Gastrocnemius medialis (tissue), 4 donors: ENCODE results near the gene ZNF57.

Experiments
- CTCF ChIP-seq, 5 experiments: fragments of 450-650 bp in 3 of 5; fragments of 200-600 bp in 2 of 5; sonication (generic) in 2 of 5; IDR thresholded peaks in 4 of 5; conservative IDR thresholded peaks in 1 of 5; 1 replicate in 4 of 5; 2 replicates in 1 of 5; pipeline ENCODE4 v1.5.1; 2016 to 2019; ENCODE audit warnings: antibody characterized with exemption in 5 of 5, mild to moderate bottlenecking in 3 of 5, moderate library complexity in 3 of 5
- POLR2A ChIP-seq, 2 donors: fragments of 450-650 bp; IDR thresholded peaks; one replicate each; pipeline ENCODE4 v1.6.1; 2017; ENCODE audit warnings: antibody characterized with exemption in 2 of 2, mild to moderate bottlenecking in 2 of 2, moderate library complexity in 2 of 2

DNA sequence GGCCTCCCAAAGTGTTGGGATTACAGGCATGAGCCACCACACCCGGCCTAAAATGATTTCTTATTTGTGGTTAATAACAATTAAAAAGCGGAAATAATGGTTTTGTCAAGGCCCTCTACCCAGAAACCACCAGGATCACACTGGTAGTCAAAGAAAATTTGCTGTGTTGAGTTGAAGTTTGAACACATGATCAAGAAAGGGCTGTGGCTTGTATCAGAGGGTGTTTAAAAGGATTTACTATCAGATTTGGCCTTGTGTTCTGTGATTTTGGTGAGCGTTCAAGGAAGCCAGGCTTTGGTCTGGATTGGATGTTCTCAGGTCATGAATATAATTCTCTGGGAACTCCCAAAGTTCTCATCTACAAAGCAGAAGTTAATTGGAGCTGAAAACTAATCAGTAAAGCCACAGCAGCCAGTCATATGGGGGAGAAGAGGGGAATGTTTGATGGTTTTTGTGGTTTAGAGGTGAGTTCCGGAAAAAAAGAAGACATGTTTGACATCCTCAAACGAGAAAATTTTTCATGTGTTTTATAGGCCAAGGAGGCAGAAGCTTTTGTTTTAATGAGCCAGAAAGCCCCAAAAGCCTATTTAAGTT lies 44.2 kb upstream of the ZNF57 start:
- no peak for TF ChIP-seq CTCF (IDR thresholded peaks at IDR 0.05 in 4 of 5, conservative IDR thresholded peaks at IDR 0.05 in 1 of 5)
- TF ChIP-seq POLR2A (IDR thresholded peaks at IDR 0.05): no peak
